Neuron (in vitro differentiated cells): Measurements from ENCODE around the gene DHRS3.

Experiments
- H2AFZ ChIP-seq: one replicate; pipeline ENCODE4 v1.6.1; 2013; ENCODE audit warnings: low read depth, mild to moderate bottlenecking, inconsistent platforms, low read length, moderate library complexity
- H3K27me3 ChIP-seq: one replicate; pipeline ENCODE4 v1.6.1; 2013; ENCODE audit warnings: low read length; ENCODE audit not compliant: insufficient read depth
- H3K36me3 ChIP-seq: one replicate; pipeline ENCODE4 v1.6.1; 2013; ENCODE audit warnings: low read length; ENCODE audit not compliant: insufficient read depth
- H3K4me1 ChIP-seq: one replicate; pipeline ENCODE4 v1.6.1; 2013; ENCODE audit warnings: low read length; ENCODE audit not compliant: insufficient read depth
- H3K4me3 ChIP-seq: 2 replicates; pipeline ENCODE4 v1.5.1; 2013; ENCODE audit warnings: mild to moderate bottlenecking, low read length, moderate library complexity
- H3K9me3 ChIP-seq: one replicate; pipeline ENCODE4 v1.6.1; 2013; ENCODE audit warnings: low read length

Gene DHRS3

GRCh38 chr1:12608311-12608957, 9.6 kb downstream of the DHRS3 start:
- no peak overlapping the region for H2AFZ ChIP-seq
- peaks cover 10% of the 10 kb centered on the region for H3K4me1 ChIP-seq
- H3K27me3 ChIP-seq: no peaks in the 10 kb centered on the region
- H3K4me3 ChIP-seq: no peak overlapping the region
- H3K36me3 ChIP-seq: no peaks in the 10 kb centered on the region
- no peaks in the 10 kb centered on the region for H3K9me3 ChIP-seq

- Histone ChIP-seq H3K27me3 (no peaks in the 10 kb centered on the region), H3K36me3 (no peaks in the 10 kb centered on the region), H3K4me3 (no peak overlapping the region), H2AFZ (no peak overlapping the region), H3K4me1 (peaks cover 13% of the 10 kb centered on the region), H3K9me3 (no peaks in the 10 kb centered on the region)
Observed at GRCh38 chr1:12607263-12607662, 10.7 kb downstream of the DHRS3 start.

GRCh38 chr1:12604986-12605385, 13.0 kb downstream of the DHRS3 start:
- no peaks in the 10 kb centered on the region for H3K27me3 ChIP-seq
- no peaks in the 10 kb centered on the region for H3K36me3 ChIP-seq
- H3K9me3 ChIP-seq: no peaks in the 10 kb centered on the region
- no peak overlapping the region for H3K4me3 ChIP-seq
- H3K4me1 ChIP-seq: peaks cover 21% of the 10 kb centered on the region
- no peak overlapping the region for H2AFZ ChIP-seq

GRCh38 chr1:12604114-12604874, 13.7 kb downstream of the DHRS3 start:
- Histone ChIP-seq H3K27me3 (no peaks in the 10 kb centered on the region), H3K9me3 (no peaks in the 10 kb centered on the region), H3K36me3 (no peaks in the 10 kb centered on the region), H3K4me1 (peaks cover 21% of the 10 kb centered on the region), H3K4me3 (no peak overlapping the region), H2AFZ (no peak overlapping the region)

GRCh38 chr1:12603224-12603623, 14.8 kb downstream of the DHRS3 start:
- Histone ChIP-seq H3K4me1 (peaks cover 21% of the 10 kb centered on the region), H2AFZ (no peak overlapping the region), H3K27me3 (no peaks in the 10 kb centered on the region)

GRCh38 chr1:12602659-12603024, 15.4 kb downstream of the DHRS3 start:
- no peaks in the 10 kb centered on the region for H3K9me3 ChIP-seq
- H2AFZ ChIP-seq: no peak overlapping the region
- no peak overlapping the region for H3K4me3 ChIP-seq
- no peaks in the 10 kb centered on the region for H3K27me3 ChIP-seq
- H3K4me1 ChIP-seq: peaks cover 21% of the 10 kb centered on the region
- no peaks in the 10 kb centered on the region for H3K36me3 ChIP-seq

More at GRCh38 chr1:12603224-12603623, 14.8 kb downstream of the DHRS3 start:
- no peak overlapping the region for H3K4me3 ChIP-seq
- H3K9me3 ChIP-seq: no peaks in the 10 kb centered on the region
- no peaks in the 10 kb centered on the region for H3K36me3 ChIP-seq

GRCh38 chr1:12601700-12602658, 16.0 kb downstream of the DHRS3 start:
- Histone ChIP-seq H2AFZ (no peak overlapping the region), H3K27me3 (no peaks in the 10 kb centered on the region), H3K4me3 (no peak overlapping the region), H3K4me1 (peaks cover 21% of the 10 kb centered on the region), H3K36me3 (no peaks in the 10 kb centered on the region), H3K9me3 (no peaks in the 10 kb centered on the region)

- Histone ChIP-seq H3K9me3 (no peaks in the 10 kb centered on the region), H3K4me1 (peaks cover 27% of the 10 kb centered on the region), H2AFZ (no peak overlapping the region), H3K36me3 (no peaks in the 10 kb centered on the region), H3K4me3 (no peak overlapping the region), H3K27me3 (no peaks in the 10 kb centered on the region)
Observed at GRCh38 chr1:12600880-12601633, 17.0 kb downstream of the DHRS3 start.

- no peaks in the 10 kb centered on the region for H3K27me3 ChIP-seq
- H3K4me1 ChIP-seq: peaks cover 34% of the 10 kb centered on the region
- no peaks in the 10 kb centered on the region for H3K36me3 ChIP-seq
- no peaks in the 10 kb centered on the region for H3K9me3 ChIP-seq
- H2AFZ ChIP-seq: no peak overlapping the region
- H3K4me3 ChIP-seq: no peak overlapping the region
Observed at GRCh38 chr1:12600335-12600734, 17.7 kb downstream of the DHRS3 start.

GRCh38 chr1:12599657-12600056, 18.4 kb downstream of the DHRS3 start:
- Histone ChIP-seq H3K4me3 (no peak overlapping the region), H3K9me3 (no peaks in the 10 kb centered on the region), H3K4me1 (peaks cover 39% of the 10 kb centered on the region), H3K27me3 (peaks cover 3% of the 10 kb centered on the region), H2AFZ (no peak overlapping the region), H3K36me3 (no peaks in the 10 kb centered on the region)

- no peak overlapping the region for H3K4me3 ChIP-seq
- H3K27me3 ChIP-seq: peaks cover 7% of the 10 kb centered on the region
- H3K9me3 ChIP-seq: no peaks in the 10 kb centered on the region
- no peak overlapping the region for H2AFZ ChIP-seq
- H3K4me1 ChIP-seq: peaks cover 35% of the 10 kb centered on the region
- no peaks in the 10 kb centered on the region for H3K36me3 ChIP-seq
Observed at GRCh38 chr1:12598974-12599373, 19.0 kb downstream of the DHRS3 start.

GRCh38 chr1:12597792-12598191, 20.2 kb downstream of the DHRS3 start:
- H2AFZ ChIP-seq: no peak overlapping the region
- H3K4me1 ChIP-seq: peaks cover 30% of the 10 kb centered on the region
- H3K27me3 ChIP-seq: peaks cover 7% of the 10 kb centered on the region
- H3K36me3 ChIP-seq: no peaks in the 10 kb centered on the region
- H3K4me3 ChIP-seq: no peak overlapping the region
- no peaks in the 10 kb centered on the region for H3K9me3 ChIP-seq
